ENCODE data around the gene POU2F1.

The POU2F1 gene

DNA sequence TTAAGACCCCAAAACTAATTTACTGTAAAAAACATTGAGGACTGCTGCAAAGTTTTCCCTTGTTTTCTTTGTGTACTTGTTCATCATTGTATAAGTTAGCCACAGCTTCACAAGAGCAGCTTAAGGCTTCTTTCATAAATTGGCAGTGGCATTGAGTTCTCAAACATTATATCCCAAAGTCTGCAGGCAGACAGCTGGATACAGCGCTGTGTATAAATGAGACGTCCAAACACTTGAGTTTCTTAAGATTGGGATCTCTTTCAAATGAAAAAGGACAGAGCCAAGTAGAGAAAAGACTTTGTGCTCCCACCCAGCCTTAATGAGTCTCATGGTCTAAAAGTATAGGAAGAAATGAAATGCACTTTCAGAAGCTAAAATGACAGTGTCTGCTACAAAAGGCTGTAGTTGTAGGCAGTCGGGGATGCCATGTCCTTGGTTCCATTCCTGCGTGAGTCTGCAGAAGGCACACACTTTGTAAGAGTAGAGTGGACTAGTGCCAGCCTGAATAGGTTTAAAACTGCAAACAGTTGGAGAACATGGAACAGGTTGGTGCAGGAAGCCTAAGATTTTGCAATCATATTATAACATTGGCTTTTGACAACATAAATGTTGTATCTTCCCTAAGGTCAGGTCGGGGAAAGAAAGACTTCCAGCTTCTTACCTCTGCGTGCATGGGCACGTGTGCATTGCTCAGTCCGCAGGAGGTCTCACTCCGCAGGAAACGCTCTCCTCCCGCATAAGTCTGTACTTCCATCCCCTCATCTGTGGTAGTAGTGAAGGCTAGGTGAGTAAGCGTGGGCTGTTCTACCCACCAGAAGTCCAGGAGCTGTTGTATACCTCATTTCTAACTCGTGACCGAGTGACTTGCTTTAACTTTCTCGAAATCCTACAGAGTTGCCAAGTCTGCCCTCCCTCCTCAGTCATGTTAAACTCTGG, 203.3 kb downstream of the POU2F1 start:
- no peak for DNase-seq (ENCODE audit: low spot score)

DNA sequence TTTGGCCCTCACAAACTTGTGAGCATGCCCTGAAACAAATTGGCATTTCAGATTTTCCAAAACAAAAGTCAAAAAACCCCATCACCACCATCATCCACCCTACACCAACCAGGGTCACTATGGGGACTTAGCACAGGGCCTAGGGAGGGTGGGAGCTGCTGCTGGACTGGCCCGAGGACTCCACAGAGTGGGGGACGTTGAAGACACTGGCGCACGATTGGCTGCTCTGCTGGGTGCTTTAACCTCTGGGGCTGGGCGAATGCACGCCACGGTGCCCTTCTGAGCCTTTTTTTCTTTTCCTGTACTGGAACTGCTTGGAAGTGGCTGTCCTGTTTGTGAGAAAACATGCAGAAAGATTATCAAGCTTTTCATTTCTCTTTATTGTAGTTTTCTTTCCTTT, 204.8 kb downstream of the POU2F1 start:
- DNase-seq (ENCODE audit: low spot score) = no peak

- no peak for DNase-seq (ENCODE audit: low spot score)
Measured at GRCh38 chr1:167426716-167427115, 206.0 kb downstream of the POU2F1 start.

DNA sequence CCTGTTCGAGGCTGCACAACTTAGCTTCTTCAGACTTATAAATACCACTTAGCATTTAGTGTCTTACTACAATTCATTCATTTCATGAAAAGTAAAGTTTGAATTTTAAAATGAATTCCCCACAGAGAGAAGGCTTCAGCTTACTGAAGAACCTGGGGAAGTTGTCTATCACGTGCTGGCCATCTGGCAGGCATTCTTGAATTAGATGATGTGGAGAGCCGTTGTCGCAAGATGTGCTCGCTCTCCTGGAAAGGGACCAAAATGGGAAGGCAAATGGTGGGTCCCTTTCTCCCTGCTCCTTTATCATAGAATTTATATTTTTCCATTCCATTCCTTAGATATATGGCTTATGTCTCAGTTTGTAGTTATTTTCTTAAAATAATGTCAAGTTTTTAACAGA, 207.2 kb downstream of the POU2F1 start:
- no peak for DNase-seq (ENCODE audit: low spot score)

DNA sequence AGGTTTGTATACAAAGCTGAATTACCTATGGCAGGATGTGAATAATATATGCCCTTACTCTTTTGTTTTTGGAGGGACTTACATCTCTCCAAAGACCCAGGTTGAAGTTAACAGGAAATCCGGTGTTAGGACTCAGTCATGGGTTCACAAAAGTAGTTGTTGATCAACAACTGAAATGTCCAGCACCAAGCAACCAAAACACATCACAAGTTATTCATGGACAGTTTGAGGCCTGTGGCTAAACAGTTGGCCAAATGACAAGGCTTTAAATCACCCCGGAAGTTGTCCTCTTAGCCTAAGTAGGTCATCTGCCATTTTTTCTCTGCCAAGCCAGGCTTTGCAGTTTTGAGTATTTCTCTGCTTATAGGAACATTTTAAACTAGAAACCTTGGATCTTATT, 207.7 kb downstream of the POU2F1 start:
- peak; percentile 69 for DNase-seq (ENCODE audit: low spot score)

DNA sequence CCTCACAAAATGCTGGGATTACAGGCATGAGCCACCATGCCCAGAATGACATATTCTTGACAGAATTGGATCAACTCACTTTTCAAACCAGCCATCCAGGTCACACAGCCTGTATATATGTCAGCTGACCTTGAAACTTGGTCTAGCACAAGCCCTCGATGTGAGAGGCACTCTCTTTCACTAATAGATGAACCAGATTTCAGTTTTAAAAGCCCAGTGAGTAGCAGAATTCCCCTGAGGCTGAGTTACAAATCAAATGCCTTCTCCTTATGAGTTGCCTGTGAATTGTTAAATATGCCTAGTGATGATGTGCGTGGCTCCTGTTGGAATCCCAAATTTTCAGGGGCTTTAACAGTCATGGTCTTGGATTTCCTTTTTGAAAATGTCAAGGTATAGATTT, 208.9 kb downstream of the POU2F1 start:
- no peak for DNase-seq (ENCODE audit: low spot score)

DNA sequence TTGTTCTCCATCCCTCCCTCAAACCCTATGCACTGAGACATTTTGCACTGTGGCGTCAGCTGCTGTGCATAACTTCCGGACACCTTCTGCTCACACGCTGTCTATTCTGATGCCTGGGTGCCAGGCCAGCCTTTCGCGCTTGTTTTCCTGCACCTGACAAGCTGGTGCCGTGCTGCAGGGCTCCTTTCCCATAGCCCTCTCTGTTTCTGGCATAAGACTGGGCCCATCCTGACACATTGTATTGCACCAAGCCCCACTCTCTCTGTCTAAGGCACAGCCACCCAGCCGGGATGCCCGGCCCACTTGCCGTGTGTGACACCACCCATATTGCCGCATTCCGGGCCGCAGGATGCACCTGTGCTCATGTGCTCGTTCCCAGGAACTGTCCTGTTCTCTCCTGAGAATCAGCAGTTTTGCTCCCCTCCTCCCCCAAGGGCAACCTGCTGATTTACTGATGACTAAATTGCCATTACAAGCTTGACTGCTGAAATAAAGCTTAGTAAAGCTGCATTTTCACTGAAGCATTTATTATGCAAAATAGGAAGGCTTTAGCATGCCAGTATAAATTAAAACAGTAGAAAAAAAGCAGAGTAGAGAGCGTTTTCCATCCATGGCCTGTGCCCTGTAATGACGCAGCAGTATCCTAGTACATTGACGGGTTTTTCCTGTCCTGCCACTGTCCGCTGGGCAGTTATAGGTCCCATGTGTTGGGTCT, 209.6 kb downstream of the POU2F1 start:
- peak; percentile 6 for DNase-seq (ENCODE audit: low spot score)

- DNase-seq (ENCODE audit: low spot score) = peak; percentile 3
Measured at GRCh38 chr1:167430849-167431242, 210.2 kb downstream of the POU2F1 start.

DNA sequence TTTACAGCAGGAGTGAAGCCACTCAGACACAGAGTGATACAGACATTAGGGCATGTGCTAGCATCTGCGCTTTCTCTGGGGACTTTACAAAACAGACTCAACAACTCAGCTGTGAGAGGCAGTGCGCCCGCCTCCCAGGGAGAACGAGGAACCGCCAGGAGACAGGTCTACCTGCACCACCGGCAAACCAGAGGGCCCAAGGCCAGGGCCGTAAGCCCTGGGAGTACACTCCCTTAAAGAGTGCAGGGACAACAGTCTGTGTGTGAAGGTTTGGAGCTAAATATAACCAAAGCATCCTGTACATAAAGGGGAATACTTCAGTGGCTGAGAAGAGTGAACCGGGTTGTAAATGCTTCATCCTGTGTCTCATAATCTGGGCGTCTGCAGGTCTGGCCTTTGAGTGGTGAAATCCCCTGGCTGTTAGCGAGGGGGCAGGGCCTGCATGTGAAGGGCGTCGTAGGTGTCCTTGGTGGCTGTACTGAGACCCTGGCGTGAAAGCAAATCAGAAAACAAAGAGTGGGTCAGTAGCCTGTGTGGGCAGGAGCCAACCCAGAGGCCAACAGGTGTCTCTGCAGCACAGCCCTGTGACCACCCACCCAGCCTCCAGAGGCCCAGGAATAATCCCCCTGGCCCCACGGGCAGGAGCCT, 210.7 kb downstream of the POU2F1 start:
- no peak for DNase-seq (ENCODE audit: low spot score)

- no peak for DNase-seq (ENCODE audit: low spot score)
Measured at GRCh38 chr1:167431909-167432650, 211.4 kb downstream of the POU2F1 start.

- no peak for DNase-seq (ENCODE audit: low spot score)
Measured at GRCh38 chr1:167432780-167433179, 212.1 kb downstream of the POU2F1 start.

DNA sequence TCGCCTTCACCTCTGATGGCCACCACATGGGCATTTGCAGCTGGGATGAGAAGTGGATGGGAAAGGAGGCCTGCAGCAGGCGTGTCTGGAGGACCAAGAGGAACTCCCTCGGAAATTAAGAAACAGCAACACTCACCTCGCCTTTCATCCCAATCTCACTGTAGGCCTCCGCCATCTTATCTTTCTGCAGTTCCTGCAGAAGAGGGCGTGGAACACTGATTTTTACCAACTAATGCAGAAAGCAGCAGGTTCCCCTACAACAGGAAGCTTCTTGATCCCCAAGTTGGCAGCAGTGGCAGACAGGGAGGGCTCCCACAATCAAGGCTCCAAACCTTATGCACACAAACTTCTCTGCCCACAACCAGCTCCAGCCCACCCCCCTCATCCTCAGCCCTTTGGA, 213.2 kb downstream of the POU2F1 start:
- no peak for DNase-seq (ENCODE audit: low spot score)

DNA sequence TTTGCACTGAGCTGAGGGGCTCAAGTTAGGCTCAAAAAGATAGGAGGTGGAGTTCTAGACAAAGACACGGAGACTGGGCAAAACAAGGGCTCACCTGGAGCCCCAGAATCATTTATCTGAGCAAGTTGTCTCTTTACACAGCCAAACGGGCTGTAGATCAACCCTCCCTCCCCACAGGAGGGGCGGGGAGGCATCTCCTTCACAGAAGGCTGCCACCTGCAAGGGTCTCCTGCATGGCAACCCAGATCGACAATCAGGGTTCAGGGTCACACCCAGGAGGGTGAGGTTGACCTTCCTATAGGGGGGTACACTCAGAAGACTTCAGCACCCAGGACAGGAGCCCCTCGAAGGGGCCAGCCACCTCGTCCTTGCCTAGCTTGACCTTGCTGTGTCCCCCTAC, 213.6 kb downstream of the POU2F1 start:
- no peak for DNase-seq (ENCODE audit: low spot score)

DNA sequence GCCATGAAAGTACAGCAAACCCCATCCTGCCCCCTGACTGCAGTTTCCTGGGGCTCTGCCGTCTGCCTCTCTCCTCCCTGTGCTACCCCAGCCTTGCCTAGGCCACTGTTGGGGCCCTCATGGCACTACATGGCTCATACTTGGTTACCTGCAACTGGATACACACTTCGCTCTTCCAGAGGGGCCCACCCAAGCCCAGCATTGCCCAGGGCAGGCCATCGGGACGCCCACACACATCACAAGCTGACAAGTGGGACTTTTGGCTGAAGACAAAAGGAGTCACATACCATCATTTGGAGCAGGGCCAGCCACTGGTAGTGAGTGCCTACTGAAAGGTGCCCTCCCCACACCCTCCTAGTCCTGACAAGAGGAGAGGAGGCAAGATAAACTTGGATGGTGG, 214.8 kb downstream of the POU2F1 start:
- no peak for DNase-seq (ENCODE audit: low spot score)

DNA sequence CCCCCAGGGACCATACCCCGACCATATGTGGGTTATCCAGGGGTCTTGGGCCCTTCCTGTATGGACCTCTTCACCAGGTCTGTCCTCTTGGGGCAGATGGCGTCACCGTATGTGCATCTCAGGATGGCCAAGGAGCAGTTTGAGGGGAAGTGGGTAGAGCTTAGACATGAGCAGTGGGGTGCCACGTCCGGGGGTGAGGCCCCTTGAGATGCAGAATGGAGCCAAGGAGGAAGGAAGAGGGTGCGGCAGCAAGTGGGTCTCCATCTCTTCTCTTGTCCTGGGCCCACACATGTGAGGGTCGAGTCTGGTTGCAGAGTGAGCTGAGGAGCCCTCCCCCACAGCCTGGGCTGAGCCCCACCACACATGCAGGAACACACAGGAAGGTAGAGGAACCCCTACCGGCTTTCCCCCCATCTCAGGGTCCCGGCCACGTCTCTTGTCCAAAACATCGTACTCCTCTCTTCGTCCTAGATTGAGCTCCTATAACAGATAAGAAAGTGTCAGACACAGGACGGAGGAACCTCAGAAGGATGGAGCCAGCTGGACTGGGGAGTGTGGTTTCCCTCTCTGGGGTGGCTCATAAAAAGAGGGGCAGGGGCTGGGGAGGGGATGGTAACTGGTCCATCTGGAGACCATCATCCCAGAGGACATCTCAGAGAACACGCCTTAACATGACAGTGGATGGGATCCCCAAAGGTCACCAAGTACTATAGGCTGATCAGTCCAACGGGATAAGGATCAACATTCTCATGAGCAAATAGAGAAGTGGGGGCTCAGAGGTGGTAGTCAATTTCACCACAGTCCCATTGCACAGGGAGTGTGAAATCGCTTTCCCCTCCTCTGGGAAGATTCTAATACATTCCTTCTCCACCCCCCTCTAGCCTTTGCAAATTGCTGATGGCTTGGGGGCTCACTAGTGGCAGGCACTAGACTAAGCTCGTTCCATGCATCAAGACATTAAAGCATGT, 217.8 kb downstream of the POU2F1 start:
- no peak for DNase-seq (ENCODE audit: low spot score)

GRCh38 chr1:167439301-167439988, 218.8 kb downstream of the POU2F1 start:
- peak; percentile 47 for DNase-seq (ENCODE audit: low spot score)

DNA sequence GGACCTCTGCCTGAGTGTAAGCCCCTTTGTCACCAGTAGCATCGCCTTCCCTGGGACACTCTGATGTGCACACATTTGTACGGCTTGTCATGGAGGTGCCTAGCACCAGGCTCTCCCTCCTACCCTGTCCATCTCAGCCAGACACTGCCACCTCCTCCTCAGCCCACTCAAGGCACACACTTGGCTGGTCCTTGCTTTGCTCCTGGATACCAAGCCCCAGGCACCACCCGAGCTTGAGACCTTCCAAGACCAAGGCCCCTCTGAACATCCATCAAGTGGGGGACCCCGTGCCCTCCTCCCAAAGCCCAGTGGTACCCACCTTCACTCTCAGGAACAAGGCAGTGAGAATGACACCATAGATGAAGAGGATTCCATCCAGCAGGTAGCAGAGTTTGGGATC, 219.7 kb downstream of the POU2F1 start:
- DNase-seq (ENCODE audit: low spot score) = no peak

DNA sequence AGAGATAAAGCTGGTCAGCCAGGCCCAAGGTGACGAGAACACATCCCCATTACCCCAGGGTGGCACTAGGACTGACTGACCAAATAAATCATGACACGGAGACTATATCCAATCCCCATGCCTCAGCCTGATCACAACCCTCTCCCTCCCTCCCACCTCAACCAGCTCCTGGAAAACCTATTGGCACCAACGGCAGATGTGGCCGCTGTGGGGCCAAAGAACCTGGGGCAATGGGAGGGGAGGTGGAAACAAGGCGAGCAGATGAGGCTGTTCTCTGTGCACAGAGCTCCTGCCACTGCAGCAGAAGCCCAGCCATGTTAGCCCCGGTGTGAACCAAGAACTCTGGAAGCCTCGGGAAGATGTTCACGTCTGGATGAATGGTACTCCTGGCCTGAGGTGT, 220.1 kb downstream of the POU2F1 start:
- no peak for DNase-seq (ENCODE audit: low spot score)

- no peak for DNase-seq (ENCODE audit: low spot score)
Measured at GRCh38 chr1:167441222-167441621, 220.5 kb downstream of the POU2F1 start.

DNA sequence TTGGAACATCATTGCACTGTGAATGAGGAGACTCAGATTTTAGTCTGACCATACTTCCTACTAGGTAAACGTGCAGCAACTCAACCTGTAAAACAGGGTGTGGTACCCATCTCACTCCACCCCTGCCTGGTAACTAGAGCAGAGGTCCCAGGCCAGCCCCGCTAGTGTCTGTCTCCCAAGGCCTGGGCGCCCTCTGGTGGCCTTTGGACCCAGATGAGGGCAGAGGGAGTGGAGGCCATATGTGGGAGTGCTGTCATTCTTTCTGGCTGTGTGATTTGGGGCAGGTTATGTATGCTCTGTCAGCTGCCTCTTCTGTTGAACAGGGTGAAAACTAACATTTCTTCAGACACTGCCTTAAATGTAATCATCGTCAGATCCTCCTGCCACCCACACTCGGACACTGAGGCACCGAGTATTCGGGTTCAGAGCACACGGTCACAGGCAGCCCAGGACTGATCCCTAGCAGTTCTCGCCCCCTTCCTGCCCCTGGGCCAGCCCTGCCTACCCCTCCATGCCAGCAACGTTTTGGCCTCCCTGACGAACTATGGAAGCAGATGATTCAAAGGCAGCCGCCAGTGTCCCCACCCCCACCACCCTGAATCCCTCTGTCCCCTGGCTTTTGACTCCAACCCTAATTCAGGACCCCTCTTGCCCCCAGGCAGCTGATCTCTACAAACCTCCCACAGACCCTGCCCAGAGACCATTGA, 221.6 kb downstream of the POU2F1 start:
- peak; percentile 80 for DNase-seq (ENCODE audit: low spot score)

Data from kidney tubule cell (primary cell).